ENCODE measurements around the gene HTD2. TPM values are rescaled to one million over a fixed set of nuclear protein-coding genes. Genes with fewer than 3 reads are reported as not detected.

The HTD2 gene
- total RNA-seq, 4 donors from 2014 or later = 14.1 to 26.2 (median 21.7) TPM

DNA sequence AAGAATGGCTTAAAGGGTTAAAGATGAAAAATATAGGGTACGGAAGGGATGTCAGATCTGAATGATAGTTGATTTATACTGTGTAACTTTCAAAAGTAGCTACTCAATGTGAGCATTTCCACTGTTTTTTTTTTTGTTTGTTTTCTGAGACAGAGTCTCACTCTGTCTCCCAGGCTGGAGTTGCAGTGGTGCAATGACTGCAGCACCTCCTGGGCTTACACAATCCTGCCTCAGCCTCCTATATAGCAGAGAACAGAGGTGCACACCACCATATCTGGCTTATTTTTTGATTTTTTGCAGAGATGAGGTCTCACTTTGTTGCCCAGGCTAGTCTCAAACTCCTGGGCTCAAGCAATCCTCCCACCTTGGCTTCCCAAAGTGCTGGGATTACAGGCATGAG, 16.5 kb downstream of the HTD2 start:
- DNase-seq (no peak), ATAC-seq (no peak)
- Histone ChIP-seq H3K27ac (no peak overlapping the region), H3K9me3 (no peaks in the 10 kb centered on the region), H3K4me3 (no peak overlapping the region), H3K27me3 (no peaks in the 10 kb centered on the region), H3K36me3 (peaks cover 0 to 13% of the 10 kb centered on the region in 2 donors), H3K4me1 (peaks cover 0 to 2% of the 10 kb centered on the region in 2 donors)
- intact Hi-C loops (cut with DNase I; ENCODE audit: low total_unique reads) = no loop called here
- no peak for TF ChIP-seq POLR2A (IDR thresholded peaks at IDR 0.05)
- TF ChIP-seq, protein P1, sequence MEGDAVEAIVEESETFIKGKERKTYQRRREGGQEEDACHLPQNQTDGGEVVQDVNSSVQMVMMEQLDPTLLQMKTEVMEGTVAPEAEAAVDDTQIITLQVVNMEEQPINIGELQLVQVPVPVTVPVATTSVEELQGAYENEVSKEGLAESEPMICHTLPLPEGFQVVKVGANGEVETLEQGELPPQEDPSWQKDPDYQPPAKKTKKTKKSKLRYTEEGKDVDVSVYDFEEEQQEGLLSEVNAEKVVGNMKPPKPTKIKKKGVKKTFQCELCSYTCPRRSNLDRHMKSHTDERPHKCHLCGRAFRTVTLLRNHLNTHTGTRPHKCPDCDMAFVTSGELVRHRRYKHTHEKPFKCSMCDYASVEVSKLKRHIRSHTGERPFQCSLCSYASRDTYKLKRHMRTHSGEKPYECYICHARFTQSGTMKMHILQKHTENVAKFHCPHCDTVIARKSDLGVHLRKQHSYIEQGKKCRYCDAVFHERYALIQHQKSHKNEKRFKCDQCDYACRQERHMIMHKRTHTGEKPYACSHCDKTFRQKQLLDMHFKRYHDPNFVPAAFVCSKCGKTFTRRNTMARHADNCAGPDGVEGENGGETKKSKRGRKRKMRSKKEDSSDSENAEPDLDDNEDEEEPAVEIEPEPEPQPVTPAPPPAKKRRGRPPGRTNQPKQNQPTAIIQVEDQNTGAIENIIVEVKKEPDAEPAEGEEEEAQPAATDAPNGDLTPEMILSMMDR (IDR thresholded peaks at IDR 0.05 in 4 of 5, conservative IDR thresholded peaks at IDR 0.05 in 1 of 5) = no peak
- in situ Hi-C loops (cut with MboI; ENCODE audit: low sequenced_read_pairs in 4 of 4) = loop anchor here (5.0 to 10.0 kb wide), 4 partner anchors 90 to 210 kb away; no protein-coding TSS in a partner anchor

DNA sequence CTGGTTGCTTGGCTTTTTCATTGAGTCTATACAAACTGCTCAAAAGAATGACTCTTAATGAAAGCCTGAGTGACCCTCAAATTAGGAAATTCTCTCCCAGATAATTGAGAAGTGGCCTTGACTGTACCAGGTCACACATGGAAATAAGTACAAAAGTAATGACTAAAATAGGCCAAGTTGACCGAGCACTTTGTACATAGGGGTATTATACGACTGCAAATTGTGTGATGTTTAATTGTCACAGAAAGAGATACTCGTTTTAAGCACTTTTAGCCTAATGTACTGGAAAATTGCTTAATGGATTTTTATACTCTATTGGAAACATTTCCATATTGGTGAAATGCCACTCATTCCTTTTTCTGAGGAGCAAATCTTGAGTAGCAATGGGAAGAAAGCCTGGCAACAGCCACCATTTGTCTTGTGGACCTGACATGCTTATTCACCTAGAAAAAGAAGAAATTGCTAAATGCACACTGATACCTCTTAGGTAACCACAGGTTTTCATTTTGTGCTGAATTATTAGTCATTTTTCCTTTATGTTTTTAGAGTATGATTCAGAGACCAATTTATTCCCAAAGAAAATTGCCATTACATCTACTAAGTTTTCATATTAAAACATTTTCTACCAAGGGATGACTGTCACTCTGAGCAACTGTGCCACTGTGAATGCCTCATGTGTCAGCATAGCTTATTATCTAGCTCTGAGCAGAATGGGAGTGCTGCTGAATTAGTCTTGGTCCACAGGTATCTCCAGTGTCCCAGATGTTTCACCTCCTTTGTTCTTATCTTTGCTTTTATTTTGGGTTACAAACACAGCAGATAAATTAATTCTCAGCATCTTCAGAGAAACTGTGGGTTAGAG, 17.4 kb downstream of the HTD2 start:
- no peak for ATAC-seq
- intact Hi-C loops (cut with DNase I; ENCODE audit: low total_unique reads) (no loop called here), in situ Hi-C loops (cut with MboI; ENCODE audit: low sequenced_read_pairs in 4 of 4) (loop anchor here (5.0 to 10.0 kb wide), 4 partner anchors 89 to 209 kb away; no protein-coding TSS in a partner anchor)
- no peak overlapping the region for H3K27ac ChIP-seq
- no peaks in the 10 kb centered on the region for H3K9me3 ChIP-seq
- H3K27me3 ChIP-seq = no peaks in the 10 kb centered on the region
- H3K36me3 ChIP-seq = peaks cover 0 to 6% of the 10 kb centered on the region in 2 donors
- TF ChIP-seq, protein P1 (IDR thresholded peaks at IDR 0.05 in 4 of 5, conservative IDR thresholded peaks at IDR 0.05 in 1 of 5) = no peak
- no peak for TF ChIP-seq POLR2A (IDR thresholded peaks at IDR 0.05)
- H3K4me1 ChIP-seq = peaks cover 0 to 2% of the 10 kb centered on the region in 2 donors
- H3K4me3 ChIP-seq = no peak overlapping the region
- DNase-seq = no peak

DNA sequence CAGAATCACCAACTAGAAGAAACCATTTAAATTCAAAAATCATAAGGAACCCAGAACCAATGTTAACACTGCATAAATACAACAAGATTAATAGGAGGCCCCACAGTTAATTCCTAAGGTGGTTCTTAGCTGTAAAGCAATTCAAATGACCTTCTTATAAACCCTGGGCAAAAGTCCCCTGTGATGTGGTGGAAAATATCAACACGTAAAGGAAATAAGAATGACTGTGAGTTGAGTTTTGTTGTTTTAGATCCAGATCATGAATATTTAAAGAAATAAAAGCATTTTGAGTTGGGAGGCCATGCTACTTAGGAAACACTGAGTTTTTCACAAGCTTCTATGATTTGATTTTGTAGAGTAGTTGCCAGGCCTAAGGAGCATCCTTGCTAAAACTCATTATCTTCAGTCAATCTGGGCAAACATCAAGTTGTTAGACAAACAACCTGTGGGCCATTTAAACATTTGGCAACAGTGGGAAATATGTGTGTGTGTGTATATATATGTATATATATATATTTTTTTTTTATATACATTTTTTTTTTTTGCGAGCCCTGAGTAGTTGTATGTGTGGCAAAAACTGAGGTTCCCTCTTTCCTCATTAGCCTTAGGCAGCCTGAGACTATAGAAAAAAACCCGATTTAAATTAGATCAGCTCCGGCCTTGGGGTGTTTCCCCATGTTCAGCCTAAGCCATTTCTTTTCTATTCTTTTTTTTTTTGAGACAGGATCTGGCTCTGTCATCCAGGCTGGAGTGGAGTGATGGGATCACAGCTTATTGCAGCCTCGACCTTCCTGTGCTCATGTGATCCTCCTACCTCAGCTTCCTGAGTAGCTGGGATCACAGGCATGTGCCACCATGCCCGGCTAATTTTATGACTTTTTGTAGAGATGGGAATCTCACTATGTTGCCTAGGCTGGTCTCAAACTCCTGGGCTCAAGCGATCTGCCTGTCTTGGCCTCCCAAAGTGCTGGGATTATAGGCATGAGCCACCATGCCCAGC, 18.4 kb downstream of the HTD2 start:
- Histone ChIP-seq H3K27me3 (no peaks in the 10 kb centered on the region), H3K4me3 (no peak overlapping the region), H3K27ac (peak overlapping the region in 2 of 4 donors; percentile 19 to 35), H3K4me1 (peaks cover 0 to 2% of the 10 kb centered on the region in 2 donors), H3K36me3 (no peaks in the 10 kb centered on the region), H3K9me3 (no peaks in the 10 kb centered on the region)
- DNase-seq (no peak), ATAC-seq (no peak)
- TF ChIP-seq, protein P1 (IDR thresholded peaks at IDR 0.05 in 4 of 5, conservative IDR thresholded peaks at IDR 0.05 in 1 of 5) = no peak
- TF ChIP-seq POLR2A (IDR thresholded peaks at IDR 0.05) = no peak
- intact Hi-C loops (cut with DNase I; ENCODE audit: low total_unique reads) = no loop called here
- in situ Hi-C loops (cut with MboI; ENCODE audit: low sequenced_read_pairs in 4 of 4) = loop anchor here (5.0 to 10.0 kb wide), 4 partner anchors 88 to 208 kb away; no protein-coding TSS in a partner anchor

DNA sequence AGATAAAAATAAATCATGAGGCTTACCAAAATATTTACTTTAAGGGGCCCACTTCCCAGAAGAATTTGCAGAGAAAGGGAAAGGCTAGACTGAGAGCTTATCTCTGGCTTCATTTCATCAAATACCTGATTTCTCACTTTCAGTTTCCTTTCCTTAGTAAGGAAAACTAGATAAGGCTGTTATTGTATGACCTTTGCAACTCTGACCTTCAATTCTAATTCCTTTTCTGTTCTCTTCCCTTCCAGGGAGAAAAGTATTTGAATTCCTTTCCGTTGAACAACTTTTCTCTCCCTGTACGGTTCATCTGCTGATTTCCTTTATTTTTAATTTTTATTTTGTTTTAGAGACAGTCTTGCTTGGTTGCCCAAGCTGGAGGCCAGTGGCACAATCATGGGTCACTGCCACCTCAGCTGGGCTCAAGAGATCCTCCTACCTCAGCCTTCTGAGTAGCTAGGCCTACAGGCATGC, 19.2 kb downstream of the HTD2 start:
- no peaks in the 10 kb centered on the region for H3K27me3 ChIP-seq
- peaks cover 0 to 2% of the 10 kb centered on the region in 2 donors for H3K4me1 ChIP-seq
- in situ Hi-C loops (cut with MboI; ENCODE audit: low sequenced_read_pairs in 4 of 4) = loop anchor here in 2 of 4 donors (5.0 to 10.0 kb wide), 2 partner anchors 87 to 89 kb away; no protein-coding TSS in a partner anchor
- H3K27ac ChIP-seq = peak overlapping the region in 2 of 4 donors; percentile 32 to 35
- TF ChIP-seq, protein P1 (IDR thresholded peaks at IDR 0.05 in 4 of 5, conservative IDR thresholded peaks at IDR 0.05 in 1 of 5) = no peak
- no peak for TF ChIP-seq POLR2A (IDR thresholded peaks at IDR 0.05)
- DNase-seq (no peak), ATAC-seq (no peak)
- no peaks in the 10 kb centered on the region for H3K9me3 ChIP-seq
- no peak overlapping the region for H3K4me3 ChIP-seq
- intact Hi-C loops (cut with DNase I; ENCODE audit: low total_unique reads) = no loop called here
- H3K36me3 ChIP-seq = no peaks in the 10 kb centered on the region

Measured in gastrocnemius medialis (tissue), 4 donors.